T-helper 22 cell (primary cell): ENCODE data around the gene EML1.

ENCODE experiments used
- DNase-seq: peaks from one replicate; pipeline ENCODE4 v3.0.0-alpha.2; 2020; ENCODE audit warnings: low read depth

Gene EML1

DNA sequence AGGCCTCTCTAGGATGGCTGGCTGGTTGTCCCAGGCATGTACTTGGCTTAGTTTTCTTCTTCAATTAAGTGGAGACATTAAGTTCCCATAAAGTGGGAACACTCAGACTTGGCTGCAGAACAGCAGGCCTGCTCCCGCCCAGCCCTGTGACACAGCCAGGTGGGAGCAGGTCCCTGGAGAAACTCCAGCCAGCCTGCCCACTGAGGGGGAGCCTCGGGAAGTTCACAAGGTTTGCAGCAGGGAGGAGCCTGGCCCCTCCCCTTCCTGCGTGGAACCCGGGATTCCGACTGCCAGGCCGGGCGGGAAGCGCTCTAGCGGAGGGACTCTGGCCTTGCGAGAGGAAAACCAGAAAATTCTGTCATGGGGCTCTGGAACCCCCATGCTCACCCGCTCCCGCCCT lies 173.7 kb downstream of the EML1 start:
- DNase-seq = no peak

DNA sequence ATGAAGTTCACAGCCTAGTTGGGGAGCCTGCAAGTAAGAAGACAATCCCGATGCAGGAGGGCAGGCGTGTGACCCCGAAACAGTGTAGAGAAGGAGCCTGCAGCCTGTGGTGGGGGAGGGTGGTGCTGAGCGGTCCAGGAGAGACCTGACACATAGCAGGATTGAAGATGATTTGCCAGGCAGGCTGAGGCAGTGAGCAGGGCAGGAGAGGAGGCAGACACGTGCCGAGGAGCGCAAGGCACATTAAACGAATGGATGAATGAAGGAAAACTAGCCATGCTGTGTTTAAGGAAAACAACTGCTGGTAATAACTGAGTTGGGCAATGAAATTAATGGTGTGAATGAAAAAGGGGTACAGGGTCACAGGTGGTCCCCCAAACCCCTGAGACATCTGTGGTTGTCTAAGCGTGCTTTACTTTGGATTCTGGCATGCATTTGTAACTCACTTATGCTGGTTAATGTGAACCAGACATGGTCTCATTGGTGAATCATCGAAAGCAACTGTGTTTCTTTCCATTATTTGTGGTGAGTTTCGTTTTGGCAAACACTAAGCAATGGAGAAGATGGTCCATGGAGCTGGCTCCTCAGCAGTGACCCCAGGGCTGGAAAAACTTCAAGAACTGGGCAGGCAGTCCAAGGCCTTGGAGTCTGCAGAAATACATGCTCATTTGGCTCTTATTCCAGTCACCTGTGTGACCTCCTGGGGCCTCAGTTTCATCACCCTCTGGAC lies 175.1 kb downstream of the EML1 start:
- DNase-seq = no peak

DNA sequence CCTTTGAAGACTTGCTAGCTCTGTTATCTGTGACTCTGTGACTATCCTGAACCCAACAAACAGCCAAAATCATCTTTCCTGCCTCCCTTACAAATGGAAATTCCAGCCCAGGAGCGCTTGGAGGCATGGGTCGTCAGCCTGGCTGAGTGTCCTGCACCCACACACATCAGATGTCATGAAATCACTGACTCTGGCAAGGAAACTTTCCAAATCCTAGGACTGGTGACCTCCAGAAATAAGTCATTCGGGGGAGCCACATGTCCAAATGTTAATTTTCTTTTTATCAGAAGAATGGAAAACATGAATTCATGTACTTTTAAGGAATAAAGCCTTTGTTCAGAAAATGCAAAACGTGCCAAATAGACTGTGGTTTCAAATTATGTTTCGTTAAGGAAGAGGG lies 175.7 kb downstream of the EML1 start:
- no peak for DNase-seq

DNA sequence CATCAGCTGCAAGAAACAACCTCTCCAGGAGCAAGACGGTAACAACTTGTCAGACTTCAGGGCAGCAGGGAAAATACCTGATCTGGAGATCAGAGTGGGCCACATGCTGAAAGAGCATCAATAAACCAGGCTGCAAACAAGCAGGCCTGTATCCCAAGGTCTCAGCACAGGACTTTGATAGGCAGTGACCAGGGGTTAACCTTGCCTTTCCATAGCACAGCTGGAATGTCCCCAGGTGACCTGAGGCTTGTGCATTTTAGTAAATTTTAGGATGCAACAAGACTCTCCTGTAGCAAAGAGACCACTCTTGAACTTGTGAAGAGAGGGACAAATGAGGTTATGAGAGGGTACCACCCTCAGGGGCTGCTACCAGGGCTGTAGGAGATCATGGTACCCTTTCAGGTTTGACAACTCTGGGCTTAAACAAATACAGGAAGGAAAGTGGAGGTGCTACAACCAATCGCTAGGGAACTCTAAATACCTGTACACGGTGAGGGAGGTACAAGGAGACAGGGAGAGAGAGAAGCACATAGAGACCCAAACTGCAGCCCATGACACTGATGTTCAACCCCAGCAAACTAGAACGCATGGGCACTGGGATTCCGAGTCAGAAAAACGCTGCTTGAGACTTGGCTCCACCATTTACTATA lies 176.6 kb downstream of the EML1 start:
- no peak for DNase-seq

- peak; percentile 69 for DNase-seq
Observed at GRCh38 chr14:99971087-99971940, 178.1 kb downstream of the EML1 start.

DNA sequence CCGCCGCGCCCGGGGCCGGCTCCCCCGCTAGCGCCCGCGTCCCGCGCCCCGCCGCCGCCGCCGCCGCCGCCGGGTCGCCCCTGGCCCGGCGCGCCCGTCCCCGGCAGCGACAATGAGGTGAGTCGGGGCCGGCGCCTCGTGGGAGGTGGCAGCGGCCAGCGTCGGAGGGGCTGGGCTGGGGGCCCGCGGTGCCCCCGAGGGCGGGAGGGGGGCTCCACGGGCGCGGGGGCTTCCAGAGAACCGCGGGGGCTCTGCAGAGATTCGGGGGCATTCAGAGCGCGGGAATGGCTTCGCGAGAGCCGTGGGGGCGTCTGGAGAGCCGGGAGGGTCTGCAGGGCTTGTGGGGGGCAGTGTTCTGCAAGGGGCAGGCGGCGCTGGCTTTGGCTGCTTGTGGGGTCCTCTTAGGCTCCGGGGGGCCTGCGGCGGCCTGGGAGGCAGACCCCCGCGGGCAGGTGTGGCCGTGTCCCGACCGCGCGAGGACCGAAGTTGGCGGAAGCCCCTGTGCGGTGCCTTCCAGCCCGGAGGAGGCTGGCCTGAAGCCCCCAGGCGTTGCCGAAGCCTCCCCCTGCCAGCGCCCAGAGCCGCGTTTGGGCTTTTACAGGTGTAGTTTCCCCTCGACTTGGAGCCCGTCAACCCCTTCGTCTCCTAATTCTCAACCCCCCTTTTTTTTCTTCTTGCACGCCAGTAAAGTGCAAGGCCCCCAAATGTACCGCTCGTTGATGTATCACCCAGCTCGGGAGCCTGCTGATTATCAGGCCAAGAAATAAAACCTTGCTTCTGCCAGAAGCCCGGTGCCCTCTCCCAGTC lies 178.9 kb downstream of the EML1 start:
- DNase-seq = no peak

- no peak for DNase-seq
Observed at GRCh38 chr14:99972748-99973466, 179.7 kb downstream of the EML1 start.

GRCh38 chr14:99975190-99975589 lies 182.0 kb downstream of the EML1 start:
- DNase-seq = no peak

- no peak for DNase-seq
Observed at GRCh38 chr14:99976021-99976420, 182.8 kb downstream of the EML1 start.

- DNase-seq = no peak
Observed at GRCh38 chr14:99976681-99977080, 183.5 kb downstream of the EML1 start.

DNA sequence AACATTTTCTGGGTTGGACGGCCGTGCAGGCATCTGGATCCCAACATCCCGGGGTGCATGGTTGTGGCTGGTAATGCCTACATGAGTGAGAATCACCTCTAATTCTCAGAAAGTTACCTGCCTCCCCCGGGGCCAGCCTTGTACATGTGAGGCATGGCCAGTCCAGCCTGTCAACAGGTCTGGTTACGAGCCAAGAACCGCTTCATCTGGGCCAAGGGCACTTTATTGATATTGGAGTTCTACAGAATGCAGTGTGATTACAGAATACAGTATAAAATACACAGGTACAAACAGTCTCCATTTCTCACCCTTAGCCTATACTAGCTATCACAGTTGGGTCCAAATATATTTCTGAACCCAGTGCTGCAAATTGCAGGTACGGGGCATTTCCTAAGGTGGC lies 187.1 kb downstream of the EML1 start:
- no peak for DNase-seq

DNA sequence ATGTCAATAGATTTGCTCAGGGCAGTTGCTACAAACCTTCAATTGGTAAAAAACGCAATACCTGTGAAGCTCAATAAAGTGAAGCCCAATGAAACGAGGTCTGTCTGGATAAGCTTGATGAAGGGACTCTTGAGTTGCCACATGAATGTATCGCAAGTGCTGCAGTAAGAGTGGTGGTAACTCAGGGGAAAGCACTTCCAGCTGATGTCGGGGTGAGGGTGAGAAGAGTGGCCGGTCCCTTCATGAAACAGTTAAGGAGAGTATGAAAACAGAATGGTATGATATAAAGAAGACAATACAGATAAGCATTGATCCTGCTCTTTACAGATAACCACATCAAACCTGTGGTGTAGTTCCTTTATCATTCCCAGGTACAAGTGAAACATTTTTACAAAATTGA lies 188.6 kb downstream of the EML1 start:
- DNase-seq = no peak

DNA sequence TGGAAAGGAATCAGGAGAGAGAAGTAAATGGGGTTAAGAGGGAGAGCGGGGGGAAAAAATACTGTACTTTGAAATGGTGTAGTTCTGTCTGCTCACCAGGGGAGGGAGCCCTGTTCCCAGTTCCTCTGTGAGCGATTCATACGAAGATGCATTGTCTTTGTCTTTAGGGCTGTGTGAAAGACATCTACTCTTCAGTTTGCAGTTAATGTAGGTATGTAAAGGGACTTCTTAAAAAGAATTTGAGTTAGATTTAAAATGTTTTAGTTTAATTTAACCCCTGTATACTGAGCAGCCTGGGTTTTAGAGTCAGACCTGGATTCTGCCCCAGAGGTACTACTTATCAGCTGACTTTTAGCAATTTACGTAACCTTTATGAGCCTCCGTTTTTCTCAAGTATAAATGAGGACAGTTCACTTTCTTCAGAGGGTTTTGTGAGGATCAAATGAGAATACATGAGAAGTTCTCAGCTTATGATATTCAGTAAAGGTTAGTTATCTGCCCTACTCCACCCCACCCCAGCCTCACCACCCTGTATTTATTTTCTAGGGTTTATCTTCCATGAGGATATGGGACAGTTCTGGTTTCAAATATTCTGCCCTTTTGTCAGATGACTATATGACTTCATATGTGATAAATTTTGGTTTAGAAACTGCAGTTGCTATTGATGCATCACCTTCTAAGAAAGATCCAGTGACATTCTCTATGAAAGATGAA lies 189.5 kb downstream of the EML1 start:
- peak; percentile 27 for DNase-seq

- DNase-seq = no peak
Observed at GRCh38 chr14:99983251-99984015, 190.2 kb downstream of the EML1 start.

- no peak for DNase-seq
Observed at GRCh38 chr14:99984036-99984435, 190.8 kb downstream of the EML1 start.

GRCh38 chr14:99986396-99986795 lies 193.2 kb downstream of the EML1 start:
- DNase-seq = no peak

- no peak for DNase-seq
Observed at GRCh38 chr14:99989032-99989431, 195.8 kb downstream of the EML1 start.

DNA sequence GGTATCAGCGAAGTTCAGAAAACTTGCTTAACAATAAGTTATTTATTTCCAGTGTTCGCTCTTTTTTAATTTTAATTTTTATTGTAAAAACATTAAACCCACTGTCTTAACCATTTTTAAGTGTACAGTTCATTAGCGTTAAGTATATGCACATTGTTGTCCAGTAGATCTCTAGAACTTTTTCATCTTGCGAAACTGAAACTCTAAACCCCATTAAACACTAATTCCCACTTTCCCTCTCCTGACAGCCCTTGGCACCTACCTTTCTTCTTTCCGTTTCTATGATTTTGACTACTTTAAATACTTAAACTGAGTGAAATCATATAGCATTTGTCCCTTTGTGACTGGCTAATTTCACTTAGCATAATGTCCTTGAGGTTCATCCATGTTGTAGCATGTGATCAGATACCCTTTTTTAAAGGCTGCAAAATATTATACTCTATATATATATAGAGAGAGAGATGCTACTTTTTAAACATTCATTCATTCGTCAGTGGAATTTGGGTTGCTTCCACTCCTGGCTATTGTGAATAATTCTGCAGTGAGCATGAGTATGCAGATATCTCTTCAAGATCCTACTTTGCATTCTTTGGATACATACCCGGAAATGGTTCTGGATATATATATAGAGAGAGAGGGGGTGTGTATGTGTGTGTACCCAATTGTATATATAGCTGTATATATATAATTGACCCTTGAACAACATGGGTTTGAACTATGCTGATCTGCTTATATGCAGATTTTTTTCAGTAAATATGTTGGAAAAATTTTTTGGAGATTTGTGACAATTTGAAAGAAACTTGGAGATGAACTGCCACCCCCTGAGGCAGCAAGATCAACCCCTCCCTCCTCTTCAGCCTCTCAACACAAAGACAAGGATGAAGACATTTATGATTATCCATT lies 197.3 kb downstream of the EML1 start:
- no peak for DNase-seq

GRCh38 chr14:99991331-99991730 lies 198.1 kb downstream of the EML1 start:
- DNase-seq = no peak
